Vagina (tissue), 2 donors: ENCODE measurements around the gene CASP12.
"Not testable (repeated sequence)": the region's sequence is repeated elsewhere in the genome, so short reads cannot be mapped to it uniquely, and the experiment has no call there.

ENCODE experiments used
- POLR2A ChIP-seq, 2 donors: fragments of 450-650 bp; IDR thresholded peaks; one replicate each; pipeline ENCODE4 v1.6.1; 2017; ENCODE audit warnings: antibody characterized with exemption in 2 of 2, mild to moderate bottlenecking in 2 of 2, moderate library complexity in 2 of 2
- POLR2AphosphoS5 ChIP-seq, 2 donors: sonication (generic); formaldehyde crosslinking; IDR thresholded peaks; one replicate each; pipeline ENCODE4 v1.9.0; 2017; ENCODE audit warnings: antibody characterized with exemption in 2 of 2, mild to moderate bottlenecking in 2 of 2, low read depth in 1 of 2; ENCODE audit not compliant: insufficient read depth in 1 of 2
- TF ChIP-seq, protein P1 (sequence below), 3 experiments: fragments of 450-650 bp in 2 of 3; fragments of 200-600 bp in 1 of 3; sonication (generic) in 1 of 3; IDR thresholded peaks; one replicate each; pipeline ENCODE4 v1.5.1; 2017 to 2019; ENCODE audit warnings: antibody characterized with exemption in 3 of 3, mild to moderate bottlenecking in 2 of 3, moderate library complexity in 2 of 3

GRCh38 chr11:104934073-104934472 lies 35.8 kb upstream of the CASP12 start:
- TF ChIP-seq POLR2A (IDR thresholded peaks at IDR 0.05); POLR2AphosphoS5 (IDR thresholded peaks at IDR 0.05; ENCODE audit: insufficient read depth in 1 of 2, low read depth in 1 of 2): not testable (repeated sequence)
- TF ChIP-seq, protein P1, sequence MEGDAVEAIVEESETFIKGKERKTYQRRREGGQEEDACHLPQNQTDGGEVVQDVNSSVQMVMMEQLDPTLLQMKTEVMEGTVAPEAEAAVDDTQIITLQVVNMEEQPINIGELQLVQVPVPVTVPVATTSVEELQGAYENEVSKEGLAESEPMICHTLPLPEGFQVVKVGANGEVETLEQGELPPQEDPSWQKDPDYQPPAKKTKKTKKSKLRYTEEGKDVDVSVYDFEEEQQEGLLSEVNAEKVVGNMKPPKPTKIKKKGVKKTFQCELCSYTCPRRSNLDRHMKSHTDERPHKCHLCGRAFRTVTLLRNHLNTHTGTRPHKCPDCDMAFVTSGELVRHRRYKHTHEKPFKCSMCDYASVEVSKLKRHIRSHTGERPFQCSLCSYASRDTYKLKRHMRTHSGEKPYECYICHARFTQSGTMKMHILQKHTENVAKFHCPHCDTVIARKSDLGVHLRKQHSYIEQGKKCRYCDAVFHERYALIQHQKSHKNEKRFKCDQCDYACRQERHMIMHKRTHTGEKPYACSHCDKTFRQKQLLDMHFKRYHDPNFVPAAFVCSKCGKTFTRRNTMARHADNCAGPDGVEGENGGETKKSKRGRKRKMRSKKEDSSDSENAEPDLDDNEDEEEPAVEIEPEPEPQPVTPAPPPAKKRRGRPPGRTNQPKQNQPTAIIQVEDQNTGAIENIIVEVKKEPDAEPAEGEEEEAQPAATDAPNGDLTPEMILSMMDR (IDR thresholded peaks at IDR 0.05): not testable (repeated sequence)
